Endothelial cell of umbilical vein (primary cell): Measurements from ENCODE around the gene RAMP1. TPM values are rescaled to one million over a fixed set of nuclear protein-coding genes. Genes with fewer than 3 reads are reported as not detected.

Experiments used
- BruUV-seq: library from RNA; stranded (reverse); fragments of 400-500 nt; replicated peaks from 2 replicates; lab custom pipeline; 2021; lab: Mats Ljungman, UMichigan
- CTCF ChIA-PET: fragments of 300-600, 350-600 bp; sonication (Branson Sonifier 250); formaldehyde crosslinking; loops from one replicate; lab custom pipeline; 2021; ENCODE audit warnings: antibody characterized with exemption, inconsistent platforms; lab: Charles Lee
- POLR2A ChIA-PET: fragments of 300-600, 350-600 bp; sonication (Branson Sonifier 250); formaldehyde crosslinking; loops from one replicate; lab custom pipeline; 2021; ENCODE audit warnings: antibody characterized with exemption, inconsistent platforms; lab: Charles Lee
- DNase-seq: peaks from one replicate; pipeline ENCODE4 v3.0.0-alpha.2; 2011; ENCODE audit warnings: low read depth, low spot score
- FAIRE-seq: peaks from 2 replicates; lab custom pipeline; 2011; peaks lifted over from hg19 to GRCh38; lab: Jason Lieb, UNC
- H2AFZ ChIP-seq: 2 replicates; pipeline ENCODE4 v1.6.0; 2012; ENCODE audit warnings: low read depth, low read length, control low read depth, inconsistent platforms
- H3K27ac ChIP-seq: 2 replicates; pipeline ENCODE4 v1.5.1; 2011; ENCODE audit warnings: low read depth, mild to moderate bottlenecking, control low read depth, low read length, moderate library complexity; ENCODE audit not compliant: insufficient read depth
- H3K27me3 ChIP-seq, 2 experiments: 2 replicates each; pipeline versions ENCODE4 v1.6.0 to v1.6.1; 2011; ENCODE audit warnings: low read length in 2 of 2, mixed read lengths in 1 of 2; ENCODE audit not compliant: control insufficient read depth in 2 of 2, insufficient read depth in 2 of 2
- H3K36me3 ChIP-seq, 2 experiments: 2 replicates in 1 of 2; 3 replicates in 1 of 2; pipeline ENCODE4 v1.5.1; 2011; ENCODE audit warnings: low read length in 2 of 2, mild to moderate bottlenecking in 1 of 2, moderate library complexity in 1 of 2; ENCODE audit not compliant: control insufficient read depth in 2 of 2, insufficient read depth in 2 of 2; ENCODE audit errors: extremely low read depth in 1 of 2
- H3K4me1 ChIP-seq: 3 replicates; pipeline ENCODE4 v1.5.1; 2011; ENCODE audit warnings: mild to moderate bottlenecking, low read length; ENCODE audit not compliant: control insufficient read depth, insufficient read depth; ENCODE audit errors: extremely low read depth
- H3K4me2 ChIP-seq: 2 replicates; pipeline ENCODE4 v1.6.1; 2011; ENCODE audit warnings: low read length, control low read depth, mixed read lengths; ENCODE audit not compliant: insufficient read depth
- H3K4me3 ChIP-seq, 3 experiments: fragments of 200-600 bp in 1 of 3; sonication (generic), shearing (Covaris generic) in 1 of 3; replicated peaks in 1 of 3; 2 replicates each; pipeline ENCODE4 v1.5.1; 2011 to 2016; ENCODE audit warnings: control low read depth in 3 of 3, low read length in 3 of 3, mild to moderate bottlenecking in 2 of 3, inconsistent platforms in 1 of 3, low read depth in 1 of 3, moderate library complexity in 1 of 3; ENCODE audit not compliant: insufficient read depth in 1 of 3
- H3K79me2 ChIP-seq: 2 replicates; pipeline ENCODE4 v1.6.0; 2012; ENCODE audit warnings: low read length, inconsistent platforms; ENCODE audit not compliant: control insufficient read depth, insufficient read depth
- H3K9ac ChIP-seq: replicated peaks from 2 replicates; pipeline ENCODE3; 2011; ENCODE audit warnings: low read length, control low read depth; ENCODE audit not compliant: insufficient read depth; ENCODE audit errors: extremely low read depth
- H3K9me1 ChIP-seq: replicated peaks from 3 replicates; pipeline ENCODE4 v1.6.0; 2011; ENCODE audit warnings: mild to moderate bottlenecking, low read length; ENCODE audit not compliant: control insufficient read depth, insufficient read depth; ENCODE audit errors: extremely low read depth
- H3K9me3 ChIP-seq: replicated peaks from 2 replicates; pipeline ENCODE4 v1.5.1; 2012; ENCODE audit warnings: low read length, inconsistent platforms; ENCODE audit not compliant: control insufficient read depth, insufficient read depth
- H4K20me1 ChIP-seq: replicated peaks from 2 replicates; pipeline ENCODE3; 2011; ENCODE audit warnings: mild to moderate bottlenecking, low read length; ENCODE audit not compliant: control insufficient read depth, insufficient read depth; ENCODE audit errors: extremely low read depth
- EZH2 ChIP-seq: IDR thresholded peaks from 2 replicates; pipeline ENCODE4 v1.6.1; 2012; ENCODE audit warnings: borderline replicate concordance, low read depth, mild to moderate bottlenecking, moderate library complexity, low read length, inconsistent platforms; ENCODE audit not compliant: severe bottlenecking
- FOS ChIP-seq: IDR thresholded peaks from 2 replicates; pipeline ENCODE4 v1.6.1; 2011; ENCODE audit warnings: mild to moderate bottlenecking, low read length, moderate library complexity, borderline replicate concordance; ENCODE audit not compliant: insufficient read depth
- GATA2 ChIP-seq: IDR thresholded peaks from 2 replicates; pipeline ENCODE4 v1.7.0; 2011; ENCODE audit warnings: low read depth, mild to moderate bottlenecking, moderate library complexity, mixed read lengths, low read length; ENCODE audit not compliant: insufficient read length, insufficient read depth
- JUN ChIP-seq: IDR thresholded peaks from 2 replicates; pipeline ENCODE4 v1.6.1; 2011; ENCODE audit warnings: borderline replicate concordance, low read depth; ENCODE audit not compliant: insufficient read length, insufficient read depth
- MYC ChIP-seq: IDR thresholded peaks from one replicate; pipeline ENCODE4 v1.6.1; 2011; ENCODE audit warnings: mild to moderate bottlenecking, low read depth, low read length
- POLR2A ChIP-seq: IDR thresholded peaks from 2 replicates; pipeline ENCODE4 v1.6.1; 2012; ENCODE audit warnings: low read depth, mild to moderate bottlenecking, control low read depth, low read length
- POLR2AphosphoS5 ChIP-seq: IDR thresholded peaks from 2 replicates; pipeline ENCODE4 v1.6.1; 2012; ENCODE audit warnings: low read depth, mild to moderate bottlenecking, control low read depth, low read length, moderate library complexity; ENCODE audit not compliant: insufficient read depth
- dilution Hi-C: fragments of 300-500 bp; cut with MboI; formaldehyde crosslinking; loops from one replicate; pipeline ENCODE4 v1.15.0; 2019; ENCODE audit warnings: low sequenced_read_pairs; ENCODE audit not compliant: extremely low pct_ligation_motif_present
- intact Hi-C: fragments of 100-400 bp; cut with micrococcal nuclease; formaldehyde crosslinking; loops from one replicate; pipeline ENCODE4 v1.10.0; 2022
- polyA plus RNA-seq, 4 experiments: library from polyadenylated mRNA; depleted of rRNA in 3 of 4; stranded (reverse) in 3 of 4; unstranded in 1 of 4; fragments of >200 nt; gene quantifications; 2 replicates each; pipeline versions ENCODE4 v1.2.1 to v1.2.3, GENCODE V29; 2011 to 2012; ENCODE audit warnings: missing spikeins in 1 of 4
- total RNA-seq: library from RNA; stranded (reverse); gene quantifications from 2 replicates; pipeline ENCODE4 v1.2.3, GENCODE V29; 2021
- TF ChIP-seq, protein P1 (sequence below): IDR thresholded peaks from 2 replicates; pipeline ENCODE4 v1.6.1; 2011; ENCODE audit not compliant: insufficient read depth, insufficient read length
- TF ChIP-seq, protein P2 (sequence below), 2 donors: IDR thresholded peaks; 1 replicate in 1 of 2; 2 replicates in 1 of 2; pipeline ENCODE4 v1.5.1; 2011; ENCODE audit warnings: low read length in 2 of 2, mild to moderate bottlenecking in 2 of 2, moderate library complexity in 2 of 2, control low read depth in 1 of 2, inconsistent platforms in 1 of 2, low read depth in 1 of 2; ENCODE audit not compliant: insufficient read depth in 1 of 2; ENCODE audit errors: extremely low read depth in 1 of 2

Gene RAMP1
- total and polyA plus RNA-seq, 2 donors (not counting 3 experiments of a cell fraction or from before 2014, with no cell fraction given), result 0.18 TPM; not detected in 1

DNA sequence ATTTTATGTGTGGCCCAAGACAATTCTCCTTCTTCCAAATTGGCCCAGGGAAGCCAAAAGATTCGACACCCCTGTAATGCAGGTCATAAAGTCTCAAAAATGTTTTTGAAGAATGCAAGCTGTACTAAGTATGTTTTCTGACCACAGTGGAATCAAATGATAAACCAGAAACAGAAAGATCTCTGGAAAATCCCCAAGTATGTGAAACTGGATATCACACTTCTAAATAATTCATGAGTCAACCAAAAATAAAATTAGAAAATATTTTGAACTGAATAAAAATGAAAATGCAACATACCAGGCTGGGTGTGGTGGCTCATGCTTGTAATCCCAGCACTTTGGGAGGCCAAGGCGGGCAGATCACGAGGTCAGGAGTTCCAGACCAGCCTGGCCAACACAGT is 73.3 kb downstream of the RAMP1 start:
- no peak for FAIRE-seq
- Histone ChIP-seq H2AFZ (no peak overlapping the region), H3K27me3 (peaks cover 0 to 7% of the 10 kb centered on the region in 2 experiments), H4K20me1 (no peaks in the 10 kb centered on the region), H3K9ac (no peak overlapping the region), H3K4me3 (no peak overlapping the region), H3K9me1 (no peaks in the 10 kb centered on the region), H3K9me3 (no peaks in the 10 kb centered on the region), H3K4me2 (no peak overlapping the region), H3K36me3 (no peaks in the 10 kb centered on the region), H3K79me2 (no peaks in the 10 kb centered on the region), H3K4me1 (no peaks in the 10 kb centered on the region), H3K27ac (no peak overlapping the region)
- dilution Hi-C loops, result no loop called here
- no peak for TF ChIP-seq MYC
- TF ChIP-seq POLR2AphosphoS5, result no peak
- TF ChIP-seq FOS, result no peak
- TF ChIP-seq JUN, result no peak
- TF ChIP-seq, protein P1, sequence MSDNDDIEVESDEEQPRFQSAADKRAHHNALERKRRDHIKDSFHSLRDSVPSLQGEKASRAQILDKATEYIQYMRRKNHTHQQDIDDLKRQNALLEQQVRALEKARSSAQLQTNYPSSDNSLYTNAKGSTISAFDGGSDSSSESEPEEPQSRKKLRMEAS, result no peak
- no peak for TF ChIP-seq POLR2A
- TF ChIP-seq, protein P2, sequence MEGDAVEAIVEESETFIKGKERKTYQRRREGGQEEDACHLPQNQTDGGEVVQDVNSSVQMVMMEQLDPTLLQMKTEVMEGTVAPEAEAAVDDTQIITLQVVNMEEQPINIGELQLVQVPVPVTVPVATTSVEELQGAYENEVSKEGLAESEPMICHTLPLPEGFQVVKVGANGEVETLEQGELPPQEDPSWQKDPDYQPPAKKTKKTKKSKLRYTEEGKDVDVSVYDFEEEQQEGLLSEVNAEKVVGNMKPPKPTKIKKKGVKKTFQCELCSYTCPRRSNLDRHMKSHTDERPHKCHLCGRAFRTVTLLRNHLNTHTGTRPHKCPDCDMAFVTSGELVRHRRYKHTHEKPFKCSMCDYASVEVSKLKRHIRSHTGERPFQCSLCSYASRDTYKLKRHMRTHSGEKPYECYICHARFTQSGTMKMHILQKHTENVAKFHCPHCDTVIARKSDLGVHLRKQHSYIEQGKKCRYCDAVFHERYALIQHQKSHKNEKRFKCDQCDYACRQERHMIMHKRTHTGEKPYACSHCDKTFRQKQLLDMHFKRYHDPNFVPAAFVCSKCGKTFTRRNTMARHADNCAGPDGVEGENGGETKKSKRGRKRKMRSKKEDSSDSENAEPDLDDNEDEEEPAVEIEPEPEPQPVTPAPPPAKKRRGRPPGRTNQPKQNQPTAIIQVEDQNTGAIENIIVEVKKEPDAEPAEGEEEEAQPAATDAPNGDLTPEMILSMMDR (IDR thresholded peaks at IDR 0.05; ENCODE audit: extremely low read depth in 1 of 2, insufficient read depth in 1 of 2, low read depth in 1 of 2, low read length in 2 of 2), result no peak
- TF ChIP-seq GATA2, result no peak
- TF ChIP-seq EZH2, result no peak
- ChIA-PET POLR2A (no interaction called here), CTCF (interaction anchor here (1.6 kb wide), 1 partner anchor 10 kb away, joined by 6 read pairs; no protein-coding TSS in a partner anchor)
- DNase-seq, result no peak
- no TSS peak for BruUV-seq
- intact Hi-C loops, result no loop called here
